Esophagus squamous epithelium (tissue), 5 donors: ENCODE measurements around the gene IL1B. TPM values are rescaled to one million over a fixed set of nuclear protein-coding genes. Genes with fewer than 3 reads are reported as not detected.

Experiments
- DNase-seq: peaks from one replicate; lab custom pipeline; 2025; lab: John Stamatoyannopoulos, UW
- H3K27ac ChIP-seq, 4 donors: fragments of 200-600 bp; sonication (generic); one replicate each; pipeline ENCODE4 v1.5.1; 2016 to 2019; ENCODE audit warnings: mild to moderate bottlenecking in 1 of 4
- H3K27me3 ChIP-seq, 4 donors: fragments of 200-600 bp; sonication (generic); 1 replicate in 3 of 4; 2 replicates in 1 of 4; pipeline versions ENCODE4 v1.5.1 to v1.6.0; 2017 to 2021; ENCODE audit warnings: antibody characterized with exemption in 1 of 4
- H3K36me3 ChIP-seq, 3 donors: fragments of 200-600 bp; sonication (generic); one replicate each; pipeline ENCODE4 v1.5.1; 2016 to 2019
- H3K4me1 ChIP-seq, 3 donors: fragments of 200-600 bp; sonication (generic); one replicate each; pipeline ENCODE4 v1.5.1; 2017 to 2019
- H3K4me3 ChIP-seq, 4 donors: fragments of 200-600 bp; sonication (generic); 1 replicate in 3 of 4; 2 replicates in 1 of 4; pipeline ENCODE4 v1.5.1; 2016 to 2019; ENCODE audit warnings: mild to moderate bottlenecking in 2 of 4, moderate library complexity in 1 of 4
- H3K9me3 ChIP-seq, 3 donors: fragments of 200-600 bp; sonication (generic); one replicate each; pipeline ENCODE4 v1.5.1; 2016 to 2019
- POLR2A ChIP-seq, 4 donors: fragments of 450-650 bp; IDR thresholded peaks; one replicate each; pipeline ENCODE4 v1.6.1; 2017; ENCODE audit warnings: antibody characterized with exemption in 4 of 4, mild to moderate bottlenecking in 4 of 4, moderate library complexity in 3 of 4
- WGBS, 2 donors: methylation state at CpG; one replicate each; pipeline ENCODE4 v1.1.5; 2018; 5-methylcytosine and 5-hydroxymethylcytosine counted together
- intact Hi-C: fragments of 100-400 bp; cut with DNase I; formaldehyde crosslinking; loops from one replicate; pipeline ENCODE4 v1.15.0; 2022
- total RNA-seq, 4 donors: library from RNA; depleted of rRNA; stranded (reverse); fragments of >200 nt; gene quantifications; one replicate each; pipeline ENCODE4 v1.1.0, GENCODE V29; 2016
- TF ChIP-seq, protein P1 (sequence below), 6 experiments: fragments of 450-650 bp in 4 of 6; fragments of 200-600 bp in 2 of 6; sonication (generic) in 2 of 6; IDR thresholded peaks; one replicate each; pipeline ENCODE4 v1.5.1; 2016 to 2019; ENCODE audit warnings: antibody characterized with exemption in 6 of 6, mild to moderate bottlenecking in 4 of 6, moderate library complexity in 4 of 6
- donor health status: DM: yes; HTN: yes; CAD: no.

IL1B gene
- total RNA-seq, 4 donors from 2014 or later: 1.3 to 16.5 (median 4.4) TPM

DNA sequence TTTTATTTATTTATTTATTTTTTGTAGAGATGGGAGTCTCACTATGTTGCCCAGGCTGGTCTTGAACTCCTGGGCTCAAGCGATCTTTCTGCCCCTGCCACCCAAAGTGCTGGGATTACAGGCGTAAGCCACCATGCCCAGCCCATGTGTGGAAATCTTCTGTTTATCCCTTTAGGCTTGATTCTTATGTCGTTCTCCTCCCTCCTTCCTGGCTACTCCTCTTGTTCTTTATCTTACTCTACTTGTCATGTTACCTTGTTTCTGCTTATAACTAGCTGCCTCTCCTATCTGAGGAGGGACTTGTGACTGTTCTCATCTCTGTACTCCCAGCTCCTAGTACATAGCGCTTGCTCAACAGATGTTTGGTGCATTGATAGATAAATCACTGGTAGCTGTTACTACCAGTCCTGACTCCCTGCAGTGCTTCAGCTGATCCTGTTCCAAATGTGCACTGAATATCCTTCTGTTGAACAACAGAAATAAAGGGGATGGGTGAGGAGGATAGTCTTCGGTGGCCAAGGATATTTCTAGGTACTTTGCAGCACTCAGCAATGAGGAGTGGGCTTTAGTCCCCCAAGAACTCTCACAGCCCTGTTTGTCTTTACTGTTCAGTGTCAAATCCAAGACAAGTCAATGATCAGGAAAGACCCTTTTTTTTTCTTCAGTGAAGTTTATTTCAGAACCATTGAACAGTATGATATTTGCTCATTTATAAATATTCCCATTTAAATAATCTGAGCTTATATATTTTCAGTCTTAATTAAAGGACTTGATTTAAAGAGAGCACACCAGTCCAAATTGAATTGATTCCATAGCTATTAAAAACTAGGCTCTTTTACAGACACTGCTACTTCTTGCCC, 7.2 kb downstream of the IL1B start:
- Histone ChIP-seq H3K4me3 (no peak overlapping the region), H3K27me3 (no peaks in the 10 kb centered on the region), H3K36me3 (no peaks in the 10 kb centered on the region), H3K27ac (no peak overlapping the region), H3K4me1 (peaks cover 3 to 21% (median 13%) of the 10 kb centered on the region in 3 donors), H3K9me3 (no peaks in the 10 kb centered on the region)
- DNase-seq: no peak
- no peak for TF ChIP-seq POLR2A (IDR thresholded peaks at IDR 0.05)
- TF ChIP-seq, protein P1, sequence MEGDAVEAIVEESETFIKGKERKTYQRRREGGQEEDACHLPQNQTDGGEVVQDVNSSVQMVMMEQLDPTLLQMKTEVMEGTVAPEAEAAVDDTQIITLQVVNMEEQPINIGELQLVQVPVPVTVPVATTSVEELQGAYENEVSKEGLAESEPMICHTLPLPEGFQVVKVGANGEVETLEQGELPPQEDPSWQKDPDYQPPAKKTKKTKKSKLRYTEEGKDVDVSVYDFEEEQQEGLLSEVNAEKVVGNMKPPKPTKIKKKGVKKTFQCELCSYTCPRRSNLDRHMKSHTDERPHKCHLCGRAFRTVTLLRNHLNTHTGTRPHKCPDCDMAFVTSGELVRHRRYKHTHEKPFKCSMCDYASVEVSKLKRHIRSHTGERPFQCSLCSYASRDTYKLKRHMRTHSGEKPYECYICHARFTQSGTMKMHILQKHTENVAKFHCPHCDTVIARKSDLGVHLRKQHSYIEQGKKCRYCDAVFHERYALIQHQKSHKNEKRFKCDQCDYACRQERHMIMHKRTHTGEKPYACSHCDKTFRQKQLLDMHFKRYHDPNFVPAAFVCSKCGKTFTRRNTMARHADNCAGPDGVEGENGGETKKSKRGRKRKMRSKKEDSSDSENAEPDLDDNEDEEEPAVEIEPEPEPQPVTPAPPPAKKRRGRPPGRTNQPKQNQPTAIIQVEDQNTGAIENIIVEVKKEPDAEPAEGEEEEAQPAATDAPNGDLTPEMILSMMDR (IDR thresholded peaks at IDR 0.05): no peak
- intact Hi-C loops: no loop called here
- WGBS, 2 donors: 80 to 87% methylated on average over 5 of the region's 5 CpGs

DNA sequence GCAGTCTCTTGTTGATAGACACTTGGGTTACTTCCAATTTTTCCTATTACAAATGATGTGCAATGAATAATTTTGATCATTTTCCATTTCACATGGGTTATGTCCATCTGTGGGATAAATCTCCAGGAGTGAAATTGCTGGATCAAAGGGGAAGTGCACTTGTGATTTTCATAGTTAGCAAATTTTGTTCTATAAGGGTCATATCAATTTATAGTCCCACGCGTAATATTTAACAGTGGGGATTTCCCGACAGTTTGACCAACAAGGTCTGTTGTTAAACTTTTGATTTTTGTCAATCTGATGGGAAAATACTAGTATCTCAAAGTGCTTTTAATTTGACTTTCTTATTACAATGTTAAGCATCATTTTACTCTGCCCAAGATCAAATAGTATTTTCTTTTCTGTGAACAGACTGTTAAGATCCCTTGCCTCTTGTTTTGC, 8.3 kb downstream of the IL1B start:
- intact Hi-C loops: no loop called here
- DNase-seq: no peak
- Histone ChIP-seq H3K36me3 (no peaks in the 10 kb centered on the region), H3K27ac (no peak overlapping the region), H3K4me1 (peaks cover 0 to 11% (median 4%) of the 10 kb centered on the region in 3 donors), H3K4me3 (no peak overlapping the region), H3K9me3 (no peaks in the 10 kb centered on the region), H3K27me3 (no peaks in the 10 kb centered on the region)
- TF ChIP-seq, protein P1 (IDR thresholded peaks at IDR 0.05): no peak
- no peak for TF ChIP-seq POLR2A (IDR thresholded peaks at IDR 0.05)
- 85 to 94% methylated on average over 3 of the region's 3 CpGs for WGBS, 2 donors

DNA sequence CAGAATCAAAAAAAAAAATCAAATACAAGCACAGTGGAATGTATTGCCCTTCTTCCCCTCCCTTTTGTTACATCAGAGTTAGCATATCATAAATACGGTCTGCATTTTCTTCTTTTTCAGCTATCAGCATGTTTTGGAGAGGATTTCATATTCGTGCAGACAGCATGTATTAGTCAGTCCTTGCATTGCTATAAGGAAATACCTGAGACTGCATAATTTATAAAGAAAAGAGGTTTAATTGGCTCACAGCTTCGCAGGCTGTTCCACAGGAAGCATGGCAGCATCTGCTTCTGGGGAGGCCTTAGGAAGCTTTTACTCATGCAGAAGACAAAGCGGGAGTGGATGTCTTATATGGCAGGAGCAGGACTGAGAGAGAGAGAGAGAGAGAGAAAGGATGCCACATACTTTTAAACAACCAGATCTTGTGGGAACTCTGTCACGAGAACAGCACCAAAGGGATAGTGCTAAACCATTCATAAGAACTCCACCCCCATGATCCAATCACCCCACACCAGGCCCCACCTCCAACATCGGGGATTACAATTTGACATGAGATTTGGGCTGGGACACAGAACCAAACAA, 8.9 kb downstream of the IL1B start:
- Histone ChIP-seq H3K4me1 (peaks cover 0 to 8% (median 4%) of the 10 kb centered on the region in 3 donors), H3K36me3 (no peaks in the 10 kb centered on the region), H3K27me3 (no peaks in the 10 kb centered on the region), H3K9me3 (no peaks in the 10 kb centered on the region), H3K27ac (no peak overlapping the region), H3K4me3 (no peak overlapping the region)
- TF ChIP-seq POLR2A (IDR thresholded peaks at IDR 0.05): no peak
- TF ChIP-seq, protein P1 (IDR thresholded peaks at IDR 0.05): no peak
- intact Hi-C loops: no loop called here
- WGBS, 2 donors: 71 to 72% methylated on average over 6 of the region's 6 CpGs
- DNase-seq: no peak

DNA sequence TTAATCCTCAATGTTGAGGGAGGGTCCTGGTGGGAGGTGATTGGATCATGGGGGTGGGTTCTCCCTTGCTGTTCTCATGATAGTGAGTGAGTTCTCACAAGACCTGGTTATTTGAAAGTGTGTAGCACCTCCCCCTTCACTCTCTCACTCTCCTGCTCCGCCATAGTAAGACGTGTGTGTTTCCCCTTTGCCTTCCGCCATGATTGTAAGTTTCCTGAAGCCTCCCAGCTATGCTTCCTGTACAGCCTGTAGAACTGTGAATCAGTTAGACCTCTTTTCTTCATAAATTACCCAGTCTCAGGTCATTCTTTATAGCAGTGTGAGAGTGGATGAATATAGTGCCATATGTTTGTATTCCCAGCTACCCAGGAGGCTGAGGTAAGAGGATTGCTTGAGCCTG, 9.6 kb downstream of the IL1B start:
- 82 to 92% methylated on average over 3 of the region's 3 CpGs for WGBS, 2 donors
- no peak for DNase-seq

More for the DNA sequence above, 9.6 kb downstream of the IL1B start:
- Histone ChIP-seq H3K27me3 (no peaks in the 10 kb centered on the region), H3K27ac (no peak overlapping the region), H3K36me3 (no peaks in the 10 kb centered on the region), H3K4me3 (no peak overlapping the region), H3K4me1 (peaks cover 0 to 7% (median 4%) of the 10 kb centered on the region in 3 donors), H3K9me3 (no peaks in the 10 kb centered on the region)
- intact Hi-C loops: no loop called here
- TF ChIP-seq, protein P1 (IDR thresholded peaks at IDR 0.05): no peak
- TF ChIP-seq POLR2A (IDR thresholded peaks at IDR 0.05): no peak
